Activated CD4-positive, CD25-positive, alpha-beta regulatory T cell treated with anti-CD3 and anti-CD28 coated beads, Interleukin-2, amount 50 U/mL, for 24 hours (primary cell): ENCODE results near the gene CNTNAP1.

Source experiments
- ATAC-seq, 2 donors: fragments of 150-1000 bp; cut with Tn5 transposase; one replicate each; pipeline ENCODE4 v1.10.0; 2021; ENCODE audit warnings: mild to moderate bottlenecking in 1 of 2, moderate library complexity in 1 of 2

CNTNAP1 gene

GRCh38 chr17:42670789-42671657 is 11.3 kb upstream of the CNTNAP1 start:
- no peak for ATAC-seq

GRCh38 chr17:42672038-42672437 is 10.3 kb upstream of the CNTNAP1 start:
- no peak for ATAC-seq

GRCh38 chr17:42673266-42673884 is 9.0 kb upstream of the CNTNAP1 start:
- no peak for ATAC-seq

- ATAC-seq, result no peak
These were observed 8.2 kb upstream of the CNTNAP1 start for GRCh38 chr17:42673885-42674754.

- no peak for ATAC-seq
These were observed 7.5 kb upstream of the CNTNAP1 start for GRCh38 chr17:42674755-42675347.

GRCh38 chr17:42675348-42675964 is 6.9 kb upstream of the CNTNAP1 start:
- no peak for ATAC-seq

- no peak for ATAC-seq
These were observed 6.3 kb upstream of the CNTNAP1 start for GRCh38 chr17:42675965-42676423.

GRCh38 chr17:42676424-42677011 is 5.8 kb upstream of the CNTNAP1 start, which contains the start of gene PLEKHH3:
Gene PLEKHH3 (minus strand): TSS chr17:42676994. CDS start chr17:42676563, 431 bp downstream.
- ATAC-seq, result no peak

GRCh38 chr17:42677012-42677857 is 5.1 kb upstream of the CNTNAP1 start:
- ATAC-seq, result peak; percentile 82 to 85

GRCh38 chr17:42677921-42678781 is 4.2 kb upstream of the CNTNAP1 start:
- peak; percentile 25 to 30 for ATAC-seq

GRCh38 chr17:42678951-42679491 is 3.3 kb upstream of the CNTNAP1 start:
- peak; percentile 4 to 12 for ATAC-seq

GRCh38 chr17:42679492-42680330 is 2.6 kb upstream of the CNTNAP1 start:
- ATAC-seq, result peak; percentile 55 to 57

- no peak for ATAC-seq
These were observed 2.0 kb upstream of the CNTNAP1 start for GRCh38 chr17:42680331-42680808.

GRCh38 chr17:42682722-42683403 is 532 bp downstream of the CNTNAP1 start:
- no peak for ATAC-seq

GRCh38 chr17:42683407-42684034 is 1.2 kb downstream of the CNTNAP1 start:
- no peak for ATAC-seq

GRCh38 chr17:42684929-42685556 is 2.7 kb downstream of the CNTNAP1 start:
- ATAC-seq, result no peak

GRCh38 chr17:42685831-42686230 is 3.5 kb downstream of the CNTNAP1 start:
- no peak for ATAC-seq
